Lower leg skin (tissue), 3 donors: ENCODE data around the gene CWC27.

Experiments
- POLR2A ChIP-seq, 2 donors: fragments of 450-650 bp; IDR thresholded peaks; one replicate each; pipeline ENCODE4 v1.6.1; 2016 to 2017; ENCODE audit warnings: antibody characterized with exemption in 2 of 2, mild to moderate bottlenecking in 1 of 2, moderate library complexity in 1 of 2
- TF ChIP-seq, protein P1 (sequence below), 3 donors: fragments of 450-650 bp; IDR thresholded peaks; one replicate each; pipeline ENCODE4 v1.5.1; 2016; ENCODE audit warnings: antibody characterized with exemption in 3 of 3, mild to moderate bottlenecking in 3 of 3, moderate library complexity in 2 of 3

DNA sequence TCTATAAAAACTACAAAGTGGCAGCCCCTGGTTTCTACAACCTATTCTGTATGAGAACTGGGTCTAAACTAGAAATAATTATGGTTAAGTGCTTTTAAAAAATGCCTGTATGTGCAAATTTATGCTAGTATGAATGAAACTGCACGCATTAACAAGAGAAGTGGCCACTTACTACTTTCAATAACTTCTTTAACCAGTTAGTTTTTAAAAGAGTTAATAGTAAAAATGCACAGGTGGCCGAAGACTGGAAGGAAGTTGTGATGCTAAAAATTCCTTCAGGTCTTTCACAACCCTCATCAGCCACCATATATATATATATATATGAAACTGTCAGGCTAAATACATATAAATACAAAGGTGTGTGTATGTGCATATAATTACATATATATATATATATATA, 41.6 kb upstream of the CWC27 start:
- TF ChIP-seq, protein P1, sequence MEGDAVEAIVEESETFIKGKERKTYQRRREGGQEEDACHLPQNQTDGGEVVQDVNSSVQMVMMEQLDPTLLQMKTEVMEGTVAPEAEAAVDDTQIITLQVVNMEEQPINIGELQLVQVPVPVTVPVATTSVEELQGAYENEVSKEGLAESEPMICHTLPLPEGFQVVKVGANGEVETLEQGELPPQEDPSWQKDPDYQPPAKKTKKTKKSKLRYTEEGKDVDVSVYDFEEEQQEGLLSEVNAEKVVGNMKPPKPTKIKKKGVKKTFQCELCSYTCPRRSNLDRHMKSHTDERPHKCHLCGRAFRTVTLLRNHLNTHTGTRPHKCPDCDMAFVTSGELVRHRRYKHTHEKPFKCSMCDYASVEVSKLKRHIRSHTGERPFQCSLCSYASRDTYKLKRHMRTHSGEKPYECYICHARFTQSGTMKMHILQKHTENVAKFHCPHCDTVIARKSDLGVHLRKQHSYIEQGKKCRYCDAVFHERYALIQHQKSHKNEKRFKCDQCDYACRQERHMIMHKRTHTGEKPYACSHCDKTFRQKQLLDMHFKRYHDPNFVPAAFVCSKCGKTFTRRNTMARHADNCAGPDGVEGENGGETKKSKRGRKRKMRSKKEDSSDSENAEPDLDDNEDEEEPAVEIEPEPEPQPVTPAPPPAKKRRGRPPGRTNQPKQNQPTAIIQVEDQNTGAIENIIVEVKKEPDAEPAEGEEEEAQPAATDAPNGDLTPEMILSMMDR (IDR thresholded peaks at IDR 0.05) = no peak
- TF ChIP-seq POLR2A (IDR thresholded peaks at IDR 0.05) = no peak
